ENCODE results near the gene MBLAC1.
"Not testable (repeated sequence)": the region's sequence is repeated elsewhere in the genome, so short reads cannot be mapped to it uniquely, and the experiment has no call there.

Gene MBLAC1

GRCh38 chr7:100124301-100125230 is 2.2 kb upstream of the MBLAC1 start:
- DNase-seq = no peak

- no peak for DNase-seq
Observed at GRCh38 chr7:100126239-100126930, 382 bp upstream of the MBLAC1 start.

GRCh38 chr7:100127866-100128636 is 1.3 kb downstream of the MBLAC1 start:
- no peak for DNase-seq

- no peak for DNase-seq
Observed at GRCh38 chr7:100128637-100128963, 1.8 kb downstream of the MBLAC1 start.

GRCh38 chr7:100130220-100130607 is 3.4 kb downstream of the MBLAC1 start:
- not testable (repeated sequence) for DNase-seq

GRCh38 chr7:100130608-100131453 is 4.1 kb downstream of the MBLAC1 start:
- peak; percentile 72 for DNase-seq

- no peak for DNase-seq
Observed at GRCh38 chr7:100132126-100132525, 5.4 kb downstream of the MBLAC1 start.

GRCh38 chr7:100132697-100133151 is 6.0 kb downstream of the MBLAC1 start:
- peak; percentile 52 for DNase-seq

GRCh38 chr7:100137851-100138760 is 11.3 kb downstream of the MBLAC1 start:
- DNase-seq = no peak

GRCh38 chr7:100141555-100141949 is 14.8 kb downstream of the MBLAC1 start:
- no peak for DNase-seq

GRCh38 chr7:100142461-100142860 is 15.7 kb downstream of the MBLAC1 start:
- no peak for DNase-seq

GRCh38 chr7:100146350-100146749 is 19.6 kb downstream of the MBLAC1 start:
- DNase-seq = not testable (repeated sequence)

- no peak for DNase-seq
Observed at GRCh38 chr7:100147278-100147677, 20.5 kb downstream of the MBLAC1 start.

GRCh38 chr7:100148225-100148558 is 21.4 kb downstream of the MBLAC1 start:
- DNase-seq = no peak

- DNase-seq = peak; percentile 98
Observed at GRCh38 chr7:100148559-100149328, 22.0 kb downstream of the MBLAC1 start, which contains the start of gene LAMTOR4. Gene LAMTOR4, plus strand, starts transcription at chr7:100148918. Its CDS starts 55 bp downstream, at chr7:100148973.

GRCh38 chr7:100152404-100152803 is 25.6 kb downstream of the MBLAC1 start:
- DNase-seq = no peak

GRCh38 chr7:100152937-100153666 is 26.3 kb downstream of the MBLAC1 start:
- DNase-seq = no peak

- no peak for DNase-seq
Observed at GRCh38 chr7:100153708-100154535, 27.2 kb downstream of the MBLAC1 start.

All from activated effector memory CD4-positive, alpha-beta T cell treated with Interleukin-2 at 50 U/mL for 16 hours (primary cell).